B cell (primary cell): ENCODE data around the gene SFMBT2. TPM values are rescaled to one million over a fixed set of nuclear protein-coding genes. Genes with fewer than 3 reads are reported as not detected.

ENCODE experiments used
- ATAC-seq: fragments of 200-7000 bp; cut with Tn5 transposase; one replicate; pipeline ENCODE4 v1.10.0; 2021; ENCODE audit warnings: low read depth, mild to moderate bottlenecking, moderate number of reproducible peaks, moderate library complexity
- CTCF ChIA-PET: fragments of 350-600 bp; sonication (Branson Sonifier 250); formaldehyde crosslinking; loops from one replicate; lab custom pipeline; 2021; ENCODE audit warnings: antibody characterized with exemption, inconsistent platforms; lab: Charles Lee
- POLR2A ChIA-PET: fragments of 350-600 bp; sonication (Branson Sonifier 250); formaldehyde crosslinking; loops from one replicate; lab custom pipeline; 2021; ENCODE audit warnings: antibody characterized with exemption; lab: Charles Lee
- DNase-seq: peaks from one replicate; pipeline ENCODE4 v3.0.0; 2013
- H2AFZ ChIP-seq: 2 replicates; pipeline ENCODE4 v1.6.1; 2012; ENCODE audit warnings: mild to moderate bottlenecking, low read depth, low read length; ENCODE audit not compliant: insufficient read depth, poor library complexity, severe bottlenecking
- H3K27ac ChIP-seq, 2 donors: 1 replicate in 1 of 2; 2 replicates in 1 of 2; pipeline ENCODE4 v1.5.1; 2012 to 2013; ENCODE audit warnings: low read length in 2 of 2, mild to moderate bottlenecking in 2 of 2, moderate library complexity in 1 of 2
- H3K27me3 ChIP-seq, 4 experiments: fragments of 200-600 bp in 1 of 4; sonication (generic) in 1 of 4; replicated peaks in 1 of 4; 1 replicate in 2 of 4; 2 replicates in 2 of 4; pipeline versions ENCODE4 v1.6.1 to v1.7.0; 2013 to 2016; ENCODE audit warnings: low read length in 3 of 4, mild to moderate bottlenecking in 2 of 4, mixed read lengths in 1 of 4, moderate library complexity in 1 of 4; ENCODE audit not compliant: insufficient read depth in 4 of 4, control insufficient read depth in 3 of 4; ENCODE audit errors: control extremely low read depth in 1 of 4
- H3K36me3 ChIP-seq, 2 experiments: replicated peaks in 1 of 2; 1 replicate in 1 of 2; 2 replicates in 1 of 2; pipeline versions ENCODE4 v1.6.1 to v1.7.1; 2013; ENCODE audit warnings: low read length in 1 of 2; ENCODE audit not compliant: insufficient read depth in 2 of 2, control insufficient read depth in 1 of 2; ENCODE audit errors: control extremely low read depth in 1 of 2, extremely low read depth in 1 of 2
- H3K4me1 ChIP-seq, 2 donors: fragments of 200-600 bp in 1 of 2; sonication (generic) in 1 of 2; 1 replicate in 1 of 2; 2 replicates in 1 of 2; pipeline versions ENCODE4 v1.5.1 to v1.6.1; 2013 to 2017; ENCODE audit warnings: low read length in 2 of 2; ENCODE audit not compliant: control insufficient read depth in 2 of 2, insufficient read depth in 2 of 2
- H3K4me2 ChIP-seq: replicated peaks from 2 replicates; pipeline ENCODE3; 2012; ENCODE audit warnings: mild to moderate bottlenecking, low read depth, low read length; ENCODE audit not compliant: poor library complexity, severe bottlenecking
- H3K4me3 ChIP-seq, 5 experiments: fragments of 200-600 bp in 1 of 5; sonication (generic) in 1 of 5; 1 replicate in 3 of 5; 2 replicates in 2 of 5; pipeline versions ENCODE4 v1.5.1 to v1.7.0; 2011 to 2016; ENCODE audit warnings: low read length in 4 of 5, mild to moderate bottlenecking in 4 of 5, low read depth in 2 of 5, control low read depth in 1 of 5, moderate library complexity in 1 of 5; ENCODE audit not compliant: insufficient read depth in 1 of 5; ENCODE audit errors: control extremely low read depth in 1 of 5, extremely low read depth in 1 of 5
- H3K79me2 ChIP-seq: fragments of 200-600 bp; sonication (generic); one replicate; pipeline ENCODE4 v1.6.0; 2016; ENCODE audit warnings: low read length; ENCODE audit not compliant: control insufficient read depth, insufficient read depth
- H3K9ac ChIP-seq: fragments of 200-600 bp; sonication (generic); 2 replicates; pipeline ENCODE4 v1.6.1; 2017; ENCODE audit warnings: mild to moderate bottlenecking, low read length, moderate library complexity
- H3K9me3 ChIP-seq, 3 donors: one replicate each; pipeline versions ENCODE4 v1.6.1 to v1.7.1; 2013; ENCODE audit warnings: low read length in 2 of 3; ENCODE audit not compliant: control insufficient read depth in 2 of 3, insufficient read depth in 1 of 3; ENCODE audit errors: control extremely low read depth in 1 of 3
- H4K20me1 ChIP-seq: 2 replicates; pipeline ENCODE4 v1.6.0; 2012; ENCODE audit warnings: mild to moderate bottlenecking, low read length; ENCODE audit not compliant: insufficient read depth, control insufficient read depth, poor library complexity, severe bottlenecking
- H3K27ac Mint-ChIP-seq: one replicate; pipeline ENCODE4 v1.8.0; 2021; ENCODE audit warnings: mixed read lengths
- H3K27me3 Mint-ChIP-seq: one replicate; pipeline ENCODE4 v1.8.0; 2021; ENCODE audit warnings: mixed read lengths
- H3K4me1 Mint-ChIP-seq: one replicate; pipeline ENCODE4 v1.8.0; 2021; ENCODE audit warnings: mixed read lengths
- H3K4me3 Mint-ChIP-seq: one replicate; pipeline ENCODE4 v1.8.0; 2021; ENCODE audit warnings: mixed read lengths
- H3K9me3 Mint-ChIP-seq: one replicate; pipeline ENCODE4 v1.8.0; 2022; ENCODE audit warnings: mixed read lengths; ENCODE audit not compliant: insufficient read depth
- CTCF ChIP-seq: fragments of 200-600 bp; IDR thresholded peaks from one replicate; pipeline ENCODE4 v1.8.0; 2022; ENCODE audit warnings: antibody characterized with exemption, mild to moderate bottlenecking
- EZH2 ChIP-seq: IDR thresholded peaks from 2 replicates; pipeline ENCODE4 v1.6.1; 2012; ENCODE audit warnings: borderline replicate concordance, low read depth, mild to moderate bottlenecking, moderate library complexity, low read length; ENCODE audit not compliant: insufficient read depth, poor library complexity, severe bottlenecking
- WGBS: methylation state at CpG from one replicate; pipeline ENCODE4 v1.1.5; 2013; ENCODE audit warnings: missing lambda C conversion rate; ENCODE audit not compliant: insufficient coverage; 5-methylcytosine and 5-hydroxymethylcytosine counted together
- intact Hi-C: fragments of 100-400 bp; cut with micrococcal nuclease; formaldehyde crosslinking; loops from one replicate; pipeline ENCODE4 v1.10.0; 2022
- polyA plus RNA-seq: library from polyadenylated mRNA; depleted of rRNA; stranded (reverse); fragments of >200 nt; gene quantifications from 2 replicates; pipeline ENCODE4 v1.2.3, GENCODE V29; 2012
- total RNA-seq, 2 donors: library from RNA; stranded (reverse); fragments of 120-200 nt in 1 of 2; gene quantifications; 1 replicate in 1 of 2; 2 replicates in 1 of 2; pipeline versions ENCODE4 v1.2.3 to v1.2.4, GENCODE V29; 2013 to 2022

SFMBT2 gene
- total and polyA plus RNA-seq, 2 donors (not counting 1 experiment from before 2014, with no cell fraction given): 2.3 to 24.0 TPM

DNA sequence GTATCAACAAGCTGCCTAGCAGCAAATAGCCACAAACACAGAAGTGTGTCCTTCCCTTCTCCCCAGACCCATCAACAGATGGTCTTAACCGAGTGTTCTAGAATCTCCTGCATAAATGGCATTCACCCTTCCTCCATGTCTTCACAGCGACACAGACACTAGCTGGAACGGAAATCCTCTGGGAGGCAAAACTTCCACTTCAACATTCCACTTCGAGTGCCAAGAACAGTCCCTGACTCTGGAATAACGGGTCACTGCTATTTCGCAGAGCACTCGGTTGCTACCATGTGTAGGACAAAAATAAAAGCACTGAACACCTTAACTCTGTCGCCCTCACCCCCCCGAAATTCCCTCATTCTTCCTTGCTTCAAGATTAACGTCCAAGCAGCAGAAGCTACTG is 65.1 kb downstream of the SFMBT2 start:
- Mint-ChIP-seq H3K4me3 (no peak overlapping the region), H3K9me3 (peaks cover 2% of the 10 kb centered on the region), H3K27me3 (no peaks in the 10 kb centered on the region), H3K27ac (no peak overlapping the region), H3K4me1 (peaks cover 6% of the 10 kb centered on the region)
- ATAC-seq (no peak), DNase-seq (no peak)
- no peaks in the 10 kb centered on the region for H3K36me3 ChIP-seq
- POLR2A ChIA-PET: no interaction called here
- H3K4me1 ChIP-seq: no peaks in the 10 kb centered on the region
- H3K9me3 ChIP-seq: peaks cover 0 to 8% (median 0%) of the 10 kb centered on the region in 3 donors
- no peaks in the 10 kb centered on the region for H4K20me1 ChIP-seq
- no peak overlapping the region for H3K4me3 ChIP-seq
- intact Hi-C loops: no loop called here
- H3K4me2 ChIP-seq: no peak overlapping the region
- CTCF ChIA-PET: no interaction called here
- no peak overlapping the region for H3K9ac ChIP-seq
- WGBS: 99% methylated on average over 10 of the region's 10 CpGs
- H3K27me3 ChIP-seq: no peaks in the 10 kb centered on the region
- H3K27ac ChIP-seq: no peak overlapping the region
- no peak for TF ChIP-seq CTCF
- no peak for TF ChIP-seq EZH2
- H3K79me2 ChIP-seq: peaks cover 22% of the 10 kb centered on the region
- no peak overlapping the region for H2AFZ ChIP-seq

DNA sequence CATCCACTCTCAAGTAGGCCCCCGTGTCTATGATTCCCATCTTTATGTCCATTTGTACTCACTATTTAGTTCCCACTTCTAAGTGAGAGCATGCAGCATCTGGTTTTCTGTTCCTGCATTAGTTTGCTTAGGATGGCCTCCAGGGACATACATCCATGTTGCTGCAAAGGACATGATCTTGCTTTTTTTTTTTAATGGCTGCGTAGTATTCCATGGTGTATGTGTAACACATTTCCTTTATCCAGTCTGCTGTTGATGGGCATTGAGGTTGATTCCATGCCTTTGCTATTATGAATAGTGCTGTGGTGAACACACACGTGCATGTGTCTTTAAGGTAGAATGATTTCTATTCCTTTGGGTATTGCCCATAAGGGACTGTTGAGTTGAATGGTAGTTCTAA is 67.8 kb downstream of the SFMBT2 start:
- peaks cover 15% of the 10 kb centered on the region for H3K79me2 ChIP-seq
- ChIA-PET CTCF (no interaction called here), POLR2A (no interaction called here)
- H3K9me3 ChIP-seq: no peaks in the 10 kb centered on the region
- no peak overlapping the region for H3K4me3 ChIP-seq
- H4K20me1 ChIP-seq: no peaks in the 10 kb centered on the region
- peaks cover 0 to 1% of the 10 kb centered on the region in 2 experiments for H3K36me3 ChIP-seq
- Mint-ChIP-seq H3K27me3 (no peaks in the 10 kb centered on the region), H3K4me1 (peaks cover 7% of the 10 kb centered on the region), H3K4me3 (no peak overlapping the region), H3K9me3 (no peaks in the 10 kb centered on the region), H3K27ac (no peak overlapping the region)
- 50% methylated on average over 2 of the region's 3 CpGs for WGBS
- H2AFZ ChIP-seq: no peak overlapping the region
- no peak for DNase-seq
- no peaks in the 10 kb centered on the region for H3K4me1 ChIP-seq
- H3K4me2 ChIP-seq: no peak overlapping the region
- intact Hi-C loops: no loop called here
- H3K27ac ChIP-seq: no peak overlapping the region
- no peak for ATAC-seq
- no peak overlapping the region for H3K9ac ChIP-seq
- H3K27me3 ChIP-seq: no peaks in the 10 kb centered on the region
- TF ChIP-seq EZH2: no peak
- TF ChIP-seq CTCF: no peak
